Gastrocnemius medialis (tissue), 4 donors: ENCODE measurements around the gene CHRM5. TPM values are rescaled to one million over a fixed set of nuclear protein-coding genes. Genes with fewer than 3 reads are reported as not detected.
A peak's percentile ranks its signal among the peaks of the same experiment; 100 is the strongest.

Experiments
- ATAC-seq, 2 donors: fragments of 150-250 bp; one replicate each; pipeline ENCODE4 v1.9.1; 2016
- DNase-seq, 2 donors: peaks; one replicate each; pipeline ENCODE4 v3.0.0-alpha.2; 2019
- H3K27ac ChIP-seq, 4 donors: fragments of 200-600 bp; sonication (generic); 1 replicate in 1 of 4; 2 replicates in 3 of 4; pipeline ENCODE4 v1.5.1; 2016 to 2018; ENCODE audit warnings: mild to moderate bottlenecking in 2 of 4, moderate library complexity in 1 of 4
- H3K27me3 ChIP-seq, 3 donors: fragments of 200-600 bp; sonication (generic) in 2 of 3; 1 replicate in 1 of 3; 2 replicates in 2 of 3; pipeline versions ENCODE4 v1.5.1 to v1.6.0; 2016 to 2019; ENCODE audit warnings: mild to moderate bottlenecking in 1 of 3, moderate library complexity in 1 of 3
- H3K36me3 ChIP-seq, 2 donors: fragments of 200-600 bp; sonication (generic) in 1 of 2; one replicate each; pipeline ENCODE4 v1.5.1; 2017 to 2018
- H3K4me1 ChIP-seq, 2 donors: fragments of 200-600 bp; sonication (generic) in 1 of 2; one replicate each; pipeline ENCODE4 v1.5.1; 2016 to 2017; ENCODE audit warnings: mild to moderate bottlenecking in 2 of 2
- H3K4me3 ChIP-seq, 4 donors: fragments of 200-600 bp; sonication (generic) in 3 of 4; 1 replicate in 1 of 4; 2 replicates in 3 of 4; pipeline ENCODE4 v1.5.1; 2016 to 2019; ENCODE audit warnings: mild to moderate bottlenecking in 2 of 4
- H3K9me3 ChIP-seq, 3 donors: fragments of 200-600 bp; sonication (generic) in 2 of 3; 1 replicate in 1 of 3; 2 replicates in 2 of 3; pipeline ENCODE4 v1.5.1; 2016 to 2019
- CTCF ChIP-seq, 5 experiments: fragments of 450-650 bp in 3 of 5; fragments of 200-600 bp in 2 of 5; sonication (generic) in 2 of 5; IDR thresholded peaks in 4 of 5; conservative IDR thresholded peaks in 1 of 5; 1 replicate in 4 of 5; 2 replicates in 1 of 5; pipeline ENCODE4 v1.5.1; 2016 to 2019; ENCODE audit warnings: antibody characterized with exemption in 5 of 5, mild to moderate bottlenecking in 3 of 5, moderate library complexity in 3 of 5
- POLR2A ChIP-seq, 2 donors: fragments of 450-650 bp; IDR thresholded peaks; one replicate each; pipeline ENCODE4 v1.6.1; 2017; ENCODE audit warnings: antibody characterized with exemption in 2 of 2, mild to moderate bottlenecking in 2 of 2, moderate library complexity in 2 of 2
- in situ Hi-C, 4 donors: fragments of 200-750 bp; cut with MboI; loops; one replicate each; pipeline versions ENCODE4 v1.15.0 to v1.8.0; 2017; ENCODE audit warnings: low sequenced_read_pairs in 4 of 4
- intact Hi-C: fragments of 100-400 bp; cut with DNase I; formaldehyde crosslinking; loops from one replicate; pipeline ENCODE4 v1.15.1; 2023; ENCODE audit warnings: low total_unique reads
- total RNA-seq, 4 donors: library from RNA; depleted of rRNA; stranded (reverse); fragments of >200 nt; gene quantifications; one replicate each; pipeline versions ENCODE4 v1.1.0 to v1.2.3, GENCODE V29; 2016

Gene CHRM5
- total RNA-seq, 4 donors from 2014 or later, result not detected

DNA sequence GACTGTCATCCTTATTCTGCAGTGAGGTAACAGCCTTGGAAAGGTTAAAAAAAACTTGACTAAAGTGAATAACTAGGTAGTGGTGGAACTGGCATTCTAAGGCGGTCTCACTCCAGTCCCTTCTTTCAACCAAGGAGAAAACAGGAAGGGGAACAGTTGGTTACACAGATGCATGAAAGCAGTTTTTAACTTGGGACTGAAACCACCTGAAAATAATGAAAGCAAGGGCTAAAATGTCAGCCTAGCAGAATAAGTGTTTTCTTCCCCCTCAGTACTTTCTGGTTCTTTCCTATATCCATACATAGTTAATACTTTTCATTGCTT, 71.5 kb downstream of the CHRM5 start:
- H3K27ac ChIP-seq, result peak overlapping the region in 2 of 4 donors; percentile 87 to 93

DNA sequence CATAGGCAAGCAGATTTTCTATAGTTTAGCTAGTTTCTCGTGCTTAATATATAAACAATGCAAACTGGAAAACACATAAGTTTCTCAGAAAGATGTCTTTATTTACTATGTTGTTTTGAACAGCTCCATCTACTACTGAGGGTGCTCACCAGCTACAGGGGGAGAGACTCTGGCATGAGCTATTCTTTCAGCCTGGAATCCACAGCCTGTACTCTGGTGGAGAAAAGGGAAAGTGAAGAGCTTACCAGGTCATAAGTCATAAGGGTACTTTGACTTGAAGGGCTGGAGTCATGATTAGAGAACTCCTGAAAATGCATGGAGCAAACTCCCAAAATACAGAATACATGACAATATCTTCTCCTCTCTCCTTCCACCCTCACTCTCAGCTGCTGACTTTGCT, 75.1 kb downstream of the CHRM5 start:
- Histone ChIP-seq H3K4me3 (no peak overlapping the region), H3K36me3 (no peaks in the 10 kb centered on the region), H3K27me3 (no peaks in the 10 kb centered on the region), H3K27ac (no peak overlapping the region), H3K4me1 (peaks cover 6 to 9% of the 10 kb centered on the region in 2 donors), H3K9me3 (no peaks in the 10 kb centered on the region)
- TF ChIP-seq POLR2A (IDR thresholded peaks at IDR 0.05) (no peak), CTCF (IDR thresholded peaks at IDR 0.05 in 4 of 5, conservative IDR thresholded peaks at IDR 0.05 in 1 of 5) (no peak)
- DNase-seq (no peak), ATAC-seq (no peak)
- intact Hi-C loops, result no loop called here
- in situ Hi-C loops, result loop anchor here in 1 of 4 donors (10.0 kb wide), 1 partner anchor 61 kb away; the partner anchor contains the start of genes EMC7 and PGBD4

More for the DNA sequence above, 71.5 kb downstream of the CHRM5 start:
- Histone ChIP-seq H3K4me3 (peak overlapping the region in 3 of 4 donors; percentile 80 to 88 (median 83)), H3K9me3 (no peaks in the 10 kb centered on the region), H3K27me3 (no peaks in the 10 kb centered on the region), H3K4me1 (peaks cover 10 to 14% of the 10 kb centered on the region in 2 donors), H3K36me3 (no peaks in the 10 kb centered on the region)
- in situ Hi-C loops (loop anchor here in 1 of 4 donors (10.0 kb wide), 1 partner anchor 65 kb away; the partner anchor contains the start of genes EMC7 and PGBD4), intact Hi-C loops (loop anchor here (2.0 to 10.0 kb wide), 2 partner anchors 63 to 305 kb away; partner anchors contain the start of genes NOP10, NUTM1 and PGBD4)
- ATAC-seq, result no peak
- no peak for TF ChIP-seq CTCF (IDR thresholded peaks at IDR 0.05 in 4 of 5, conservative IDR thresholded peaks at IDR 0.05 in 1 of 5)
- TF ChIP-seq POLR2A (IDR thresholded peaks at IDR 0.05), result no peak
- no peak for DNase-seq

DNA sequence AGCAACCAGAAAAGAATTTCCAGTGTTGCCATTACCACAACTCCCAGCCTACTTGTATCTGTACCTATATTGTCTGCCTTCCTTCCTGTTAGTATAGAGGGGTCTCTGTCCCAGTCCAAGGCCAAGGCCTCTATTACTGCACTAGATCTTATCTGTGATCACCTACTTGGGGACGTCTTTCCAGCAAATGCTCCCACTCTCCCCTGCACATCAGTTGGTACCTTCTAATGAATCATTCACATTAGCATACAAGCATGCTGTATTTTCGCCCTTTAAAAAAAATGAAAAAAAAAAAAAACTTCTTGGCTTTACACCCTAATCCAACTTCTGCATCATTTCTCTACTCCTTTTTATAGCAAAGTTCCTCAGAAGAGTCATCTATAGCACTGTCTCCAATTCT, 75.5 kb downstream of the CHRM5 start:
- TF ChIP-seq POLR2A (IDR thresholded peaks at IDR 0.05), result no peak
- TF ChIP-seq CTCF (IDR thresholded peaks at IDR 0.05 in 4 of 5, conservative IDR thresholded peaks at IDR 0.05 in 1 of 5), result no peak
- Histone ChIP-seq H3K4me3 (no peak overlapping the region), H3K27ac (no peak overlapping the region), H3K4me1 (peaks cover 6 to 9% of the 10 kb centered on the region in 2 donors), H3K27me3 (no peaks in the 10 kb centered on the region), H3K9me3 (no peaks in the 10 kb centered on the region), H3K36me3 (no peaks in the 10 kb centered on the region)
- ATAC-seq, result no peak
- in situ Hi-C loops (loop anchor here in 1 of 4 donors (10.0 kb wide), 1 partner anchor 61 kb away; the partner anchor contains the start of genes EMC7 and PGBD4), intact Hi-C loops (no loop called here)
- DNase-seq, result no peak

GRCh38 chr15:34046471-34047145, 78.3 kb downstream of the CHRM5 start:
- no peak for ATAC-seq
- no peaks in the 10 kb centered on the region for H3K36me3 ChIP-seq
- in situ Hi-C loops (loop anchor here in 1 of 4 donors (10.0 kb wide), 1 partner anchor 58 kb away; the partner anchor contains the start of genes EMC7 and PGBD4), intact Hi-C loops (no loop called here)
- TF ChIP-seq POLR2A (IDR thresholded peaks at IDR 0.05), result no peak
- TF ChIP-seq CTCF (IDR thresholded peaks at IDR 0.05 in 4 of 5, conservative IDR thresholded peaks at IDR 0.05 in 1 of 5), result no peak
- no peak overlapping the region for H3K4me3 ChIP-seq
- H3K4me1 ChIP-seq, result no peaks in the 10 kb centered on the region
- no peak overlapping the region for H3K27ac ChIP-seq
- H3K27me3 ChIP-seq, result no peaks in the 10 kb centered on the region
- no peaks in the 10 kb centered on the region for H3K9me3 ChIP-seq
- no peak for DNase-seq
